ENCODE measurements around the gene IGSF8. TPM values are rescaled to one million over a fixed set of nuclear protein-coding genes. Genes with fewer than 3 reads are reported as not detected.
A peak's percentile ranks its signal among the peaks of the same experiment; 100 is the strongest.

IGSF8 gene
- total and polyA plus RNA-seq, 5 donors from 2014 or later, result 33.9 to 45.5 (median 41.3) TPM

DNA sequence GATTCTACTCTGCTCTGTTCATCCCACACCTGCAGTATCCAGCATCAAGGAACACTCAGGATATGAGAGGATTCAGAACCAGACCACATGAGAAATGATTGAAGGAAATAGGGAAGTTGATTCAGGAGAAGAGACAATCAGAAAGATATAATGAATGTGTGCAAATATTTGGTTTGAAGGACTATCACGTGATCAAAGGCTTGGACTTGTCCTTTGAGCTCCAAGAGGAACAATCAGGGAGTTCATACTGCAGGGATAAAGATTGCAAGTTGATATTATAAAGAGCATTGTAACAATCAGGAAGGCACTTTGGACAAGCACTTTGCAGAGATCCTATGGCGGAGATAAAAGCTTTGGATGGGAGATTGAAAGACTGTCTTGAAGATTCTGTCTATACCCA, 52.8 kb downstream of the IGSF8 start:
- no peaks in the 10 kb centered on the region for H3K36me3 ChIP-seq (ENCODE audit: control insufficient read depth, insufficient read depth, low read length)
- Mint-ChIP-seq H3K36me3 (no peaks in the 10 kb centered on the region), H3K27me3 (peaks cover 33% of the 10 kb centered on the region), H3K4me3 (no peak overlapping the region), H3K9me3 (peaks cover 0 to 1% (median 0%) of the 10 kb centered on the region in 7 donors), H3K4me1 (peaks cover 0 to 14% (median 4%) of the 10 kb centered on the region in 4 donors), H3K27ac (no peak overlapping the region)
- no peak for DNase-seq
- no peaks in the 10 kb centered on the region for H3K9me3 ChIP-seq (ENCODE audit: control insufficient read depth in 2 of 2, low read length in 2 of 2)
- peaks cover 4% of the 10 kb centered on the region for H3K4me1 ChIP-seq (ENCODE audit: control insufficient read depth, insufficient read depth, low read length, poor library complexity, severe bottlenecking)
- no peak overlapping the region for H3K4me3 ChIP-seq (ENCODE audit: low read depth, low read length)
- peaks cover 9% of the 10 kb centered on the region for H3K27me3 ChIP-seq (ENCODE audit: control insufficient read depth, insufficient read depth, low read length)
- H3K27ac ChIP-seq (ENCODE audit: insufficient read depth, low read length, poor library complexity, severe bottlenecking), result no peak overlapping the region
- ATAC-seq (ENCODE audit: low read depth in 2 of 2), result no peak

DNA sequence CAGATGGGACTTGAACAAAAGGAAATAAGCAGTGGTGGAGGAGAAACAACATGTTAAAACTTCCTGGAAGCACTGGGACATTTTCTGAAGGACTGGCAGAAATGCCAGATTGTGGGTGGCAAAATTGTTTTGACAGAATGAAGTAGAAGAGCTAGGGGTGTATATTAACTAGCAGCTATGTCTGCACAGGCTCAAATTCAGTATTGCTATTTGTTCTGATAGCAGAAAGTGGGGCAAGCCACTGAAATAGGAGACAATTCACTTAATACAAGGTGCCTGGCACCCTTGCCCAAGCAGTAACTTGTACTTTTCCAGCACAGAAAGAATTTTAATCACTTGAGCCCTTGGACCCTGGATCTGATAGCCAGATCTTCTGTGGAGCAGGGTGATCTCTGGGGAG, 54.9 kb downstream of the IGSF8 start:
- peaks cover 0 to 1% (median 0%) of the 10 kb centered on the region in 7 donors for H3K9me3 Mint-ChIP-seq

More for the DNA sequence above, 54.9 kb downstream of the IGSF8 start:
- Histone ChIP-seq H3K36me3 (ENCODE audit: control insufficient read depth, insufficient read depth, low read length) (no peaks in the 10 kb centered on the region), H3K9me3 (ENCODE audit: control insufficient read depth in 2 of 2, low read length in 2 of 2) (no peaks in the 10 kb centered on the region), H3K4me3 (ENCODE audit: low read depth, low read length) (no peak overlapping the region), H3K27ac (ENCODE audit: insufficient read depth, low read length, poor library complexity, severe bottlenecking) (no peak overlapping the region), H3K4me1 (ENCODE audit: control insufficient read depth, insufficient read depth, low read length, poor library complexity, severe bottlenecking) (peaks cover 4% of the 10 kb centered on the region), H3K27me3 (ENCODE audit: control insufficient read depth, insufficient read depth, low read length) (peaks cover 9% of the 10 kb centered on the region)
- Mint-ChIP-seq H3K27me3 (peaks cover 22% of the 10 kb centered on the region), H3K4me3 (no peak overlapping the region), H3K4me1 (peaks cover 0 to 14% (median 4%) of the 10 kb centered on the region in 4 donors), H3K27ac (peak overlapping the region in 1 of 3 donors; percentile 11), H3K36me3 (peaks cover 3% of the 10 kb centered on the region)
- DNase-seq, result no peak
- no peak for ATAC-seq (ENCODE audit: low read depth in 2 of 2)

Other genes with a start within 250 kb of the IGSF8 start
- not detected for gene VSIG8, start 236.0 kb downstream of the IGSF8 start, total RNA-seq
- gene VSIG8, start 236.0 kb downstream of the IGSF8 start, polyA plus RNA-seq, result not detected
- gene CFAP45, start 198.5 kb downstream of the IGSF8 start, total RNA-seq, result 7.2 TPM
- under 1 TPM in 3 of 4 donors, not detected in 1; 0.40 to 0.52 (median 0.44) TPM for gene CFAP45, start 198.5 kb downstream of the IGSF8 start, polyA plus RNA-seq
- gene TAGLN2, start 173.1 kb downstream of the IGSF8 start, total RNA-seq, result 503 TPM
- 1,000 to 10,000 TPM in 2 of 4 donors, 100 to 1,000 TPM in 2; 723 to 1,055 (median 950) TPM for gene TAGLN2, start 173.1 kb downstream of the IGSF8 start, polyA plus RNA-seq
- not detected for gene IGSF9, start 153.0 kb downstream of the IGSF8 start, total RNA-seq
- gene IGSF9, start 153.0 kb downstream of the IGSF8 start, polyA plus RNA-seq, result under 1 TPM in 1 of 4 donors, not detected in 3; 0.23 TPM
- gene SLAMF9, start 144.4 kb downstream of the IGSF8 start, total RNA-seq, result not detected
- not detected for gene SLAMF9, start 144.4 kb downstream of the IGSF8 start, polyA plus RNA-seq
- gene PIGM, start 66.6 kb downstream of the IGSF8 start, total RNA-seq, result 3.6 TPM
- 1 to 10 TPM; 4.3 to 5.5 (median 4.7) TPM for gene PIGM, start 66.6 kb downstream of the IGSF8 start, polyA plus RNA-seq
- gene KCNJ10, start 28.5 kb downstream of the IGSF8 start, total RNA-seq, result not detected
- not detected for gene KCNJ10, start 28.5 kb downstream of the IGSF8 start, polyA plus RNA-seq
- gene KCNJ9, start 17.1 kb downstream of the IGSF8 start, total RNA-seq, result not detected
- gene KCNJ9, start 17.1 kb downstream of the IGSF8 start, polyA plus RNA-seq, result under 1 TPM in 2 of 4 donors, not detected in 2; 0.05 to 0.25 TPM
- not detected for gene ATP1A2, start 17.1 kb upstream of the IGSF8 start, total RNA-seq
- gene ATP1A2, start 17.1 kb upstream of the IGSF8 start, polyA plus RNA-seq, result not detected
- not detected for gene ATP1A4, start 53.0 kb upstream of the IGSF8 start, total RNA-seq
- gene ATP1A4, start 53.0 kb upstream of the IGSF8 start, polyA plus RNA-seq, result not detected
- gene CASQ1, start 92.0 kb upstream of the IGSF8 start, total RNA-seq, result not detected
- not detected for gene CASQ1, start 92.0 kb upstream of the IGSF8 start, polyA plus RNA-seq
- 21.5 TPM for gene PEA15, start 106.8 kb upstream of the IGSF8 start, total RNA-seq
- 10 to 100 TPM in 1 of 4 donors, 1 to 10 TPM in 3; 7.5 to 10.2 (median 8.3) TPM for gene PEA15, start 106.8 kb upstream of the IGSF8 start, polyA plus RNA-seq
- 182 TPM for gene DCAF8, start 163.9 kb upstream of the IGSF8 start, total RNA-seq
- gene DCAF8, start 163.9 kb upstream of the IGSF8 start, polyA plus RNA-seq, result 10 to 100 TPM; 50.3 to 74.1 (median 54.9) TPM
- gene PEX19, start 186.5 kb upstream of the IGSF8 start, total RNA-seq, result 44.4 TPM
- 10 to 100 TPM; 55.6 to 61.5 (median 58.8) TPM for gene PEX19, start 186.5 kb upstream of the IGSF8 start, polyA plus RNA-seq
- gene COPA, start 244.6 kb upstream of the IGSF8 start, total RNA-seq, result 150 TPM
- 100 to 1,000 TPM; 121 to 140 (median 133) TPM for gene COPA, start 244.6 kb upstream of the IGSF8 start, polyA plus RNA-seq
- 80.5 TPM for gene NCSTN, start 244.8 kb upstream of the IGSF8 start, total RNA-seq
- gene NCSTN, start 244.8 kb upstream of the IGSF8 start, polyA plus RNA-seq, result 10 to 100 TPM; 59.3 to 66.3 (median 60.7) TPM

Data from CD4-positive, CD25-positive, alpha-beta regulatory T cell (primary cell).